ENCODE results near the gene DNAJA3. TPM values are rescaled to one million over a fixed set of nuclear protein-coding genes. Genes with fewer than 3 reads are reported as not detected.

Gene DNAJA3
- total RNA-seq, 1 donor from 2014 or later, result 74.2 TPM

DNA sequence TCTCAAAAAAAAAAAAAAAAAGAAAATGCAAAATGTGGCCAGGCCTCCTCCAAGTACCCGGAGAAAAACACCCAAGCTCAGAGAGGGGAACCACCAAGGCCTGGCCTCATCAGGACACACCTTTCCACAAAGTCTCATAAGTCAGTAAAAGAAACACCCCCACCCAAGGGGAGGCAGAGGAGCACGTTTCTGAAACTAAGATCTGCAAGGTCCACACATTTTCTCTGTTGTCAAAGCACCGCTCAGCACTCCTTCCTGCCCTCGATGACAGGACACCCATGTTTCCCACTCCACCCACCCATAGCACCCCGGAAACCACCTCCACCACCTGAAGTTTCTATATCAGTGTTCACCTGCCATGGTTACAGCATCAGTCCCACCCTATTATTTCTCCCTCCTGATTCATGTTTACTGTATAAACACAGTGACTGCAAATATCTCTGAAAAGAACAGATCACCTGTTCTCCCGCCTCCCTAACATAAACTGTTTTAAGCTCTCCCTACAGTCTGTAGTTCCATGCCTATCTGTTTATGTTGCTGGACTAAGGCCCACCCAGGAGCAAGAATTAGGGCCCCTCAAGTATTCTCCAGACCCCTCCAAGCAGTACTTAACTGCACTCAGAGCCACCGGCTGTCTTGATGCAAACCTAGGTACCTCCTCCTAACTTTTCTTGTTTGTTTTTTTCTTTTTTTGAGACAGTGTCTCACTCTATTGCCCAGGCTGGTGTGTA, 11.3 kb upstream of the DNAJA3 start:
- peaks cover 59% of the 10 kb centered on the region for H3K4me1 ChIP-seq
- intact Hi-C loops (cut with micrococcal nuclease), result no loop called here

GRCh38 chr16:4415538-4416199, 10.0 kb upstream of the DNAJA3 start:
- peak overlapping the region; percentile 84 for H3K27ac ChIP-seq (replicated peaks)
- peak overlapping the region; percentile 83 for H3K4me3 ChIP-seq
- TF ChIP-seq CTCF (IDR thresholded peaks at IDR 0.05; ENCODE audit: borderline replicate concordance), result no peak
- intact Hi-C loops (cut with micrococcal nuclease), result no loop called here
- peak; percentile 63 for DNase-seq
- no peaks in the 10 kb centered on the region for H3K36me3 ChIP-seq
- peaks cover 48% of the 10 kb centered on the region for H3K4me1 ChIP-seq
- no peaks in the 10 kb centered on the region for H3K27me3 ChIP-seq (ENCODE audit: low read depth)
- H3K9me3 ChIP-seq (replicated peaks), result no peaks in the 10 kb centered on the region

More for the DNA sequence above, 11.3 kb upstream of the DNAJA3 start:
- Histone ChIP-seq H3K36me3 (no peaks in the 10 kb centered on the region), H3K27ac (replicated peaks) (peak overlapping the region; percentile 84), H3K9me3 (replicated peaks) (no peaks in the 10 kb centered on the region), H3K27me3 (ENCODE audit: low read depth) (no peaks in the 10 kb centered on the region), H3K4me3 (peak overlapping the region; percentile 83)
- TF ChIP-seq CTCF (IDR thresholded peaks at IDR 0.05; ENCODE audit: borderline replicate concordance), result no peak
- no peak for DNase-seq

GRCh38 chr16:4416200-4417032, 9.3 kb upstream of the DNAJA3 start, which contains the start of gene CORO7:
TSS of gene CORO7 (minus strand) at chr16:4416596. CDS start at chr16:4416518, 78 bp downstream.
- TF ChIP-seq CTCF (IDR thresholded peaks at IDR 0.05; ENCODE audit: borderline replicate concordance), result no peak
- Histone ChIP-seq H3K27ac (replicated peaks) (peak within 1 kb of the TSS; percentile 84), H3K4me1 (peaks cover 41% of the 10 kb centered on the region), H3K36me3 (no peaks in the 10 kb centered on the region), H3K4me3 (peak within 1 kb of the TSS; percentile 83), H3K27me3 (ENCODE audit: low read depth) (no peaks in the 10 kb centered on the region), H3K9me3 (replicated peaks) (no peaks in the 10 kb centered on the region)
- intact Hi-C loops (cut with micrococcal nuclease), result no loop called here
- DNase-seq, result peak; percentile 98

DNA sequence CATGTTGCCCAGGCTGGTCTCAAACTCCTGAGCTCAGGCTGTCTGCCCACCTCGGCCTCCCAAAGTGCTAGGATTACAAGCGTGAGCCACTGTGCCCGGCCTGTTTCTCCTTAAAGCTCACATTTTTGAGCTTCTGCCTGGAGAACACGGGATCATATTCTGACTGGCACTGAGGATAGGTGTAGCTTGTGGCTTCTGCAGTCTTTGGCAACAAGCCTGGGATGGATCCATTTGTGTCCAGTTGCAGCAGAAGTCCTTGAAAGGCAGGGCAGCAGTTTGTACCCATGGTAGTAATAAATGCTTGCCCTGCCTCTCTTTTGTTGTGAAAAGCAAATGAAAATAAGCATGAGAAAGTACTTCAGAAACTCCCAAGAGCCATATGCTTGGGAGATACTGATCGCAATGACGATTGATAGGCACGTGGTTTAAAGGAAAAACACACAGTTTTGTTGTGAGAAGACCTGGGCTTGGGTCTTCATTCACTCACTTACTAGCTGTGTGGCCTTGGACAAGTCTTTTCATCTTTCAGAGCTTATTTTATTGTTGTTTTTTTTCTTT, 6.2 kb upstream of the DNAJA3 start:
- intact Hi-C loops (cut with micrococcal nuclease), result no loop called here
- Histone ChIP-seq H3K27ac (replicated peaks) (no peak overlapping the region), H3K27me3 (ENCODE audit: low read depth) (no peaks in the 10 kb centered on the region), H3K4me1 (peaks cover 28% of the 10 kb centered on the region), H3K9me3 (replicated peaks) (no peaks in the 10 kb centered on the region), H3K4me3 (no peak overlapping the region), H3K36me3 (no peaks in the 10 kb centered on the region)
- DNase-seq, result no peak
- TF ChIP-seq CTCF (IDR thresholded peaks at IDR 0.05; ENCODE audit: borderline replicate concordance), result no peak

GRCh38 chr16:4420505-4421105, 5.1 kb upstream of the DNAJA3 start:
- intact Hi-C loops (cut with micrococcal nuclease), result no loop called here

More at GRCh38 chr16:4420505-4421105, 5.1 kb upstream of the DNAJA3 start:
- no peaks in the 10 kb centered on the region for H3K9me3 ChIP-seq (replicated peaks)
- no peak for DNase-seq
- no peak overlapping the region for H3K4me3 ChIP-seq
- no peaks in the 10 kb centered on the region for H3K36me3 ChIP-seq
- H3K27me3 ChIP-seq (ENCODE audit: low read depth), result no peaks in the 10 kb centered on the region
- H3K4me1 ChIP-seq, result peaks cover 24% of the 10 kb centered on the region
- TF ChIP-seq CTCF (IDR thresholded peaks at IDR 0.05; ENCODE audit: borderline replicate concordance), result no peak
- no peak overlapping the region for H3K27ac ChIP-seq (replicated peaks)
